Stimulated activated CD4-positive, alpha-beta T cell treated with anti-CD3 and anti-CD28 coated beads, TNF-alpha, amount 100 ng/mL, for 1 hour (primary cell): Measurements from ENCODE around the gene FOXN1.

Experiments
- DNase-seq, 3 donors: peaks; one replicate each; pipeline ENCODE4 v3.0.0-alpha.2; 2020; ENCODE audit warnings: low read depth in 3 of 3, low spot score in 1 of 3

FOXN1 gene

DNA sequence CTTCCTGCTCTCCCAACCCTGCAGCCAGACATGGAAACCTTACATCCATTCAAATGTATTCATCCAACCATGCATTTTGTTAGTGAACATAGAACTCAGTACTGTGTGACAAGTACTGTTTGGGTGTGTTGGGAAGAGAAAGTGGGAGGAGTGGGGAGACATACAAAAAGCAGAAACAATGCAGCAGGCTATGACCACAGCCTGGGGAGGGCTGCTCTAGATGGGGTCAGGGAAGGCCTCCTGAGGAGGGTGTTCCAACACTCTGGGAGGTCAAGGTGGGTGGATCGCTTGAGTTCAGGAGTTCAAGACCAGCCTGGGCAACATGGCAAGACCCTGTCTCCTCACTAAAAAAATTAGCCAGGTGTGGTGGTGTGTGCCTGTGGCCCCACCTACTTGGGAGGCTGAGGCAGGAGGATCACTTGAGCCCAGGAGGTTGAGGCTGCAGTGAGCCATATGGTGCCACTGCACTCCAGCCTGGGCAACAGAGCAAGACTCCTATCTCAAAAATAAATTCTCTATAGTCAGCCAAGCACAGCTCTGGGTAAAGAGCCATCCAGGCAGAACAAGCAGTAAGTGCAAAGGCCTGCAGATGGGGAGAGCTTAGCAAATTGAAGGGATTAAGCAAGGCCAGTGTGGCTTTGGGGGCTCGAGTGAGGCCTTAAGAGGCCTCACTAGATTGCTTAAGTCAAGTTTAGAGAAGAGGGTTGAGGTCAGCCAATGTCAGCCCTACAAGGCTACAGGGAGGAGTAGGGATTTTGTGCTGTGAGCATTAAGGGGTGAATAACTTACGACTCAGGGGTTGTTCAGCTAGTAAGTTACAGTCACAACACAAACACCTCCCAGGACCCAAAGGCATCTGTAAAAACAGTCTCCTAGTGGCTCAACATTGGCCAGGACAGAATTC lies 27.2 kb upstream of the FOXN1 start:
- DNase-seq: no peak

DNA sequence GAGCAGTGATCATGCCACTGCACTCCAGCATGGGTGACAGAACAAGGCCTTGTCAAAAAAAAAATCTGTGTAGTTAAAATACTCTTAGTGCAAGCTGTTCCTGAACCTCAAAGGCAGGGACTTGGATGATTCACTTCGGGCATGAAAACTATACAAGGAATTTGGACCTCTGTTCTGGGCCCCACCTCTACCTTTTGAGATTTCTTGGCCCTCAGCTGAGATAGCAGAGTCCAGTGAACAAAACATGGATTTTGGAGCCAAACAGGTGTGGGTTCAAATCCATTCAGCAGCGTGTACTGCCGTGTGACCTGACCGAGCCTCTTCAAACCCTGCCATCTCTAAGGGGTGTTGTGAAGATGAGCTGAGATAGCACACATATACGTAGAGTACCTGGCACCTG lies 25.9 kb upstream of the FOXN1 start:
- DNase-seq: no peak

DNA sequence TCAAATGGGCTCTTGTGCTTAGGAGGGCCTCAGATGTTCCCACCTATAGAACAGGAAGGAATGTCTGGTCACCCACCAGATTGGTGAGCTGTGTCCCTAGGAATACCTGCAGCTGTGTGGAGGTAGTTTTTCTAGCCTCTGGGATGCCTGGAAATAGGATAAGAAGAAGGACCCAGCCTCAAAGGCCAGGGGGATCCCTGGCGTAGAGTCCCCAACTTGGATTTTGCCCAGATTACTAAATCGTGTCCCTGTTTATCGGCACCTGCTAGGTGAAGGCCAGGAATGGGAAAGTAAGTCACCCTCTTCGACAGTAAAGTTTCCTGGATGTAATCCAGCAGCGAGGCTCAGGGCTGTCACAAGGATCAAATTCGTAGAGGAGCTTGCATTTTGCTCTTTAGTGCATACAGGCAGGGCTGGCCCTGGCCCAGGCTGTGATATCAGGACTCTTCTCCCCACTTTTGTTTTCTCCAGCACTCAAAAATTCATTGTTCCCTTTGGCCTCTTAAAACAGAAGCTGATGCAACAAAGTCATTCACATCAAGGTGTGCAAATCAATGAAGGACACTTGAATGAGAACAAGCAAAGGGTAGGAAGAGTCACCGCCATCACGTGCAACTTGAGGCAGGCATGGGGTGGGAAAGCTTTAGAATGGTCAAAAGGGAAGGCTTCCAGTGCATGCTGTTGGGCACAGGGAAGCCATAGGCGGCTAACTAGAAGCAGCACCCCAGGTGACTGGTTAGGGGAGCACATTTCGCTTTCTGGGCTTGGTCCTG lies 25.2 kb upstream of the FOXN1 start:
- DNase-seq: no peak

DNA sequence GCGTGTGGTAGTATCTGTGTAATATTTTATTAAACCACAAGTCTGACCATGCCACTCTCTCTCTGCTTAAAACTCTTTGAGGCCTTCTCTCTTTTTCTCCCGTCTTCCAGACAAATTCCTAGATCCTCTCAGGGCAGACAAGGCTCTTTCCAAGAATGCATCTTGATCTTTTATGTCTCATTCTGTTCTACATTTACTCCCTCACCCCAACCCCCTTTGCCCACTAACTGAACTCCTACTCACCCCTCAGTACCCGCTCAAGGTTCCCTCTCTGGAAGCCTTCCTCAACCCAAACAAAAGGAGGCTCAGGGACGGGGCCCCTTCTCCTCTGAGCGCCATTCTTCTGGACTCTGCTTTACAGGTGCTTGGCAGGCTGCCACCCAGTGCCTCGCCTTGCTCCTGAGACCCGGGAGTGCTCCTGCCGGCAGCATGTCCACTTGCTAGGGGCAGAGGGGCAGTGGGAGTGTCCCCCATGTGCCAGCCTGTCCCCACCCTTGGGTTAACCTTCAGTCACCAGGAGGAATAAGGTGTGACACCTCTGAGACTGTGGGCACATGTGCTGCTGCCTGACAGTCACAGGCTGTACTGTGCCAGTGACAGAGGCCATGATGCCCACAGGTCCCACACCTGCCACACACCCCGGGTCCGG lies 23.5 kb upstream of the FOXN1 start:
- DNase-seq: no peak

- DNase-seq: no peak
Observed at GRCh38 chr17:28484296-28484695, 21.9 kb upstream of the FOXN1 start.

- no peak for DNase-seq
Observed at GRCh38 chr17:28485049-28485448, 21.1 kb upstream of the FOXN1 start.

DNA sequence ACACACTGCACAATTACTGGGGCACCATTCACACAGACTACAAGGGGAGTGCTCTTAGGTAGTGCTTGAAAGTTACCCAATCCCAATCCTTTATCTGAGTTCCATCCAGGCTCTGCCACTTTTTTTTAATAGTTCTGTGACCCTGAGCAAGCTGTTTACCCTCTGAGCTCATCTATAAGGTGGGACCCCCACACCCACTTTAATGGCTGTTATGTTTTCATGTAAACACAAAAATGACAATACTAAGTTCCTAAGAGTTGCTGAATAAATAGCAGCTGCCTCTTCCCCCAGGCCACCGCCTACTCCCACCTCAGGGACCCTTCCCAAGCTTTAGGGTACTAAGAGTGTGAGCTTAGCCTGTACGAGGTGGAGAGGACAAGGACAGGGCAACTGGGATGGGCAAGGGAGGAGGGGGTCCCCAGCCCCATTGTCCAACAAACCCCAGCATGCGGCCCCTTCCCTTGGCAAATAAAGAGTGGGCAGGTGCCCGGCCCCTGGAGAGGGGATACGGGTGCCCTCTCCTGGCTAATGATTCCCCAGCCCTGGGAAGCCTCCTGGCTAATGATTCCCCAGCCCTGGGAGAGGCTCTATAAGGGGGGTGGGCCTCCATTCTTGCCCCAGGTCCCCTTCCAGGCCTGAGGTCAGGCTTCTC lies 18.1 kb upstream of the FOXN1 start:
- DNase-seq: no peak

GRCh38 chr17:28488533-28489276 lies 17.4 kb upstream of the FOXN1 start:
- DNase-seq: no peak

DNA sequence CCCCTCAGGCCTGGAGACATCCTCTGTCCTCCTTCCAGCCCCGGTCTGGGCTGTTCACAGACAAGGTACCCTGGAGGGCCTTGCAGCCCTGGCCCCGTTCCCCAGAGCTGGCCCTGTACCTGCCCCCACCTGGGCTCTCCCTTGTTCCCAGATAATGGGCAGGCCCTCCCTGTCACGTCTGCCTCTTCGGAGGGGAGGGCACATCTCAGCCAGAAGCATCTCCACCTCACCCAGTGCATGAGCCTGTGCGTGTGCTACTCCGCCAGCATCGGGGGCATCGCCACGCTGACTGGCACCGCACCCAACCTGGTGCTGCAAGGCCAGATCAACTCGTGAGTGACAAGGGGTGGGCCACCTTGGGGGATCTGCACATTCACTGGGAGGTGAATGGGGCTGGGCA lies 14.9 kb upstream of the FOXN1 start:
- no peak for DNase-seq

GRCh38 chr17:28491860-28492259 lies 14.3 kb upstream of the FOXN1 start:
- DNase-seq: no peak

GRCh38 chr17:28492352-28493310 lies 13.5 kb upstream of the FOXN1 start:
- no peak for DNase-seq

GRCh38 chr17:28493460-28493859 lies 12.7 kb upstream of the FOXN1 start:
- DNase-seq: no peak

- peak; percentile 47 to 80 (median 62) for DNase-seq
Observed at GRCh38 chr17:28494445-28495188, 11.5 kb upstream of the FOXN1 start.

DNA sequence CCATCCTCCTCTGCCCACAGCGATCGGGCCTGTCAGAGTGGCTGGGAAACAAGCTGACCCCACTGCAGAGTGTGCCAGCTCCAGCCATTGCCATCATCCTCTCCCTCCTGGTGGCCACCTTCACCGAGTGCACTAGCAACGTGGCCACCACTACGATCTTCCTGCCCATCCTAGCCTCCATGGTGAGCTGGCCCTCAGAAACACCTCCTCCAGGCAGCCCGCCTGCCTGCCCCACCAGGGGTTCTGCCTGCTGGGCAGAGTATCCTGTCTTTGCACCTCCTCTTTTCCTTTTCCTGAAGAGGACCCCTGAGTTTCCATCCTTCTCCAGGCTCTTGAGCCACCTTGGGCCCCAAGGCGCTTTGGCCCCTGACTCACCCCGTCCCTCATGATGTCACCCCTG lies 10.5 kb upstream of the FOXN1 start:
- no peak for DNase-seq

DNA sequence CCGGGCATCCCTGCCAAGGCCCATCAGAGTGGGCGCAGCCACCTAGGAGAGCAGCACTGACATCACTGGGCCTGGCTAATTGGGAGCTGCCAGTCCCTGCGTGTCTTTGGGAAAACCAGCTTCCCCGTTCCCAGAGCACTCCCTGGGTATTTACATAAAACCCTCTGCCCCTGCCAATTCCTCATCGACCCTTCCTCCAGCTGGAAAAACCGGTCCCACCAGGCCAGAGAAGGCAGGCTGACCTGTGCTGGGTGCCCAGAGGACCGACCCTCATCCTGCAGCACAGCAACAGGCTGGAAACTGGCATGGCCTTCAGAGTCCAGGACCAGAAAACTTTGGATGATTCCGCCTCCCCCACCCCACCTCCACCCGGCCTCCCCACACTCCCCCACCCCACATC lies 8.2 kb upstream of the FOXN1 start:
- no peak for DNase-seq

GRCh38 chr17:28498652-28499363 lies 7.3 kb upstream of the FOXN1 start:
- DNase-seq: no peak

- no peak for DNase-seq
Observed at GRCh38 chr17:28499364-28499664, 6.8 kb upstream of the FOXN1 start.

DNA sequence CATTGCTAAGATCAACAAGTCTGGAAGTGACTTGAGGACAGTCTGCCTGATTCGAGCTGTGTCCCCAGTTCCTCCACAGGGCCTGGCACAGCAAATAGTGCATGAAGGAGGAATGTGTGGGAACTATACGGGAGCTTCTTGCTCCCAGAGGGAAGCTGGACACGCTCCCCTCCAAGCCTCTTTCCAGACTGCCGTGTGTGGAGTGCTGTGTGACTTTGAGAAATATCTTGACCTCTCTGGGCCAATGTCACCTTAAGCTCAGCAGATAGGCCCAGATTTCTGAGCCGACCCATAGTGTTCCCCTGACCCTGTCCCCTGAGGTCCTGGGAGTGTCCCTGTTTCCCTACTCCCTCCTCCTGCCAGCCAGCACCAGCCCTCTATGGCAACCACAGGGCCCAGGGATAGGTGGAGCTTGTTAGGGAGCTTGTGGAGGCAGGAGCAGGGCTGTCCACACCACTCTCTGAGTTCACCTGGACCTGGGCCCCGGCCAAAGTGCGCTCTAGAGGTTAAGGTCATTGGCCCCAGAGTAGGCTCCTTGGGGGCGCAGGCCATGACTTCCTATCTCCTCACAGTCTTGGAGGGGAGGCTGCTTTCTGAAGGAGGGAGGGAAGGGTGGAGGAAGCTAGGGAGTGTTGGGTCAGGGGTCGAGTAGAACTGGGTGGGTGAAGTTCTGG lies 6.3 kb upstream of the FOXN1 start:
- DNase-seq: no peak
